Osteocyte (in vitro differentiated cells): ENCODE data around the gene KCTD3. TPM values are rescaled to one million over a fixed set of nuclear protein-coding genes. Genes with fewer than 3 reads are reported as not detected.

Source experiments
- DNase-seq: peaks from one replicate; pipeline ENCODE4 v3.0.0; 2021; ENCODE audit warnings: mixed read lengths; ENCODE audit not compliant: unreplicated experiment; ENCODE audit errors: extremely low spot score
- H3K27ac Mint-ChIP-seq: one replicate; pipeline ENCODE4 v1.8.0; 2021; ENCODE audit warnings: mild to moderate bottlenecking, mixed read lengths; ENCODE audit not compliant: unreplicated experiment
- H3K27me3 Mint-ChIP-seq: one replicate; pipeline ENCODE4 v1.8.0; 2021; ENCODE audit warnings: mixed read lengths; ENCODE audit not compliant: unreplicated experiment
- H3K36me3 Mint-ChIP-seq: one replicate; pipeline ENCODE4 v1.8.0; 2021; ENCODE audit warnings: mixed read lengths; ENCODE audit not compliant: unreplicated experiment
- H3K4me1 Mint-ChIP-seq: one replicate; pipeline ENCODE4 v1.8.0; 2021; ENCODE audit warnings: mixed read lengths; ENCODE audit not compliant: unreplicated experiment
- H3K4me3 Mint-ChIP-seq: one replicate; pipeline ENCODE4 v1.8.0; 2021; ENCODE audit warnings: mild to moderate bottlenecking, moderate library complexity, mixed read lengths; ENCODE audit not compliant: unreplicated experiment
- H3K9me3 Mint-ChIP-seq: one replicate; pipeline ENCODE4 v1.8.0; 2021; ENCODE audit warnings: mixed read lengths; ENCODE audit not compliant: unreplicated experiment
- total RNA-seq: library from RNA; stranded (reverse); gene quantifications from 2 replicates; pipeline ENCODE4 v1.2.1, GENCODE V29; 2021
- TF ChIP-seq, protein P1 (sequence below): fragments of 200-600 bp; sonication (generic); IDR thresholded peaks from 2 replicates; pipeline ENCODE4 v1.5.0; 2021; ENCODE audit warnings: antibody characterized with exemption, mild to moderate bottlenecking, moderate library complexity

KCTD3 gene
- total RNA-seq, 1 donor from 2014 or later: 32.8 TPM

GRCh38 chr1:215603319-215603718 lies 36.2 kb downstream of the KCTD3 start:
- Mint-ChIP-seq H3K27me3 (no peaks in the 10 kb centered on the region), H3K36me3 (peaks cover 19% of the 10 kb centered on the region), H3K4me3 (no peak overlapping the region), H3K4me1 (peaks cover 17% of the 10 kb centered on the region), H3K9me3 (no peaks in the 10 kb centered on the region), H3K27ac (peak overlapping the region; percentile 2)
- TF ChIP-seq, protein P1, sequence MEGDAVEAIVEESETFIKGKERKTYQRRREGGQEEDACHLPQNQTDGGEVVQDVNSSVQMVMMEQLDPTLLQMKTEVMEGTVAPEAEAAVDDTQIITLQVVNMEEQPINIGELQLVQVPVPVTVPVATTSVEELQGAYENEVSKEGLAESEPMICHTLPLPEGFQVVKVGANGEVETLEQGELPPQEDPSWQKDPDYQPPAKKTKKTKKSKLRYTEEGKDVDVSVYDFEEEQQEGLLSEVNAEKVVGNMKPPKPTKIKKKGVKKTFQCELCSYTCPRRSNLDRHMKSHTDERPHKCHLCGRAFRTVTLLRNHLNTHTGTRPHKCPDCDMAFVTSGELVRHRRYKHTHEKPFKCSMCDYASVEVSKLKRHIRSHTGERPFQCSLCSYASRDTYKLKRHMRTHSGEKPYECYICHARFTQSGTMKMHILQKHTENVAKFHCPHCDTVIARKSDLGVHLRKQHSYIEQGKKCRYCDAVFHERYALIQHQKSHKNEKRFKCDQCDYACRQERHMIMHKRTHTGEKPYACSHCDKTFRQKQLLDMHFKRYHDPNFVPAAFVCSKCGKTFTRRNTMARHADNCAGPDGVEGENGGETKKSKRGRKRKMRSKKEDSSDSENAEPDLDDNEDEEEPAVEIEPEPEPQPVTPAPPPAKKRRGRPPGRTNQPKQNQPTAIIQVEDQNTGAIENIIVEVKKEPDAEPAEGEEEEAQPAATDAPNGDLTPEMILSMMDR: no peak
- no peak for DNase-seq

DNA sequence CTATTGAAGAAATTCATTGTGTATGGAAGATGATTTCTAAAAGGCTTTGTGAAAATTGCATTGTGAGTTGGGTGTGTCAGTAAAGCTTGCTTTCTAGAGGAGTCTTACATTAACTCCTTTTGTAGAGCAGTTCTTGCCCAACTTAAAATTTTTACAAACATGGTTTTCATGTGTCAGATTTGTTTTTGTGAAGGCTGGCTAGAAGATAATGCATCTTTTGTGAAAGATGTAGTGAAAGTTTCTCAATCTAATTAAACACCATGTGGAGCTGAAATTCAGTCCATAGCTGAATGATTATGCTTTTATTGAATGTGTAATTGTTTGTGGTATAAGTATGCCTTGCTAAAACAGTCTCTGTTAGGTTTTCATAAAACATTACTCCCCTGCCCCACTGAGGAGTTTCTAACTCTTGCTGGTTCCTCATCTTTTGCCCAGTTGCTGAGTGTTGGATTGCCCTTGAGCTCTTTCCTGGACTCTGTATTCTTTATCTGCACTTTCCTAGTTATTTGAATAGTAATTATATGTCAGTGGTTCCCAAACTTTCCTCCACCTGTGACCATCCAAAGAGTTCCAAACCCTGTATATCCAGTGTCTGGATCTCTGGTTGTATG lies 38.0 kb downstream of the KCTD3 start:
- TF ChIP-seq, protein P1: no peak
- no peaks in the 10 kb centered on the region for H3K9me3 Mint-ChIP-seq
- no peaks in the 10 kb centered on the region for H3K27me3 Mint-ChIP-seq
- peaks cover 11% of the 10 kb centered on the region for H3K4me1 Mint-ChIP-seq
- no peak overlapping the region for H3K4me3 Mint-ChIP-seq
- no peak overlapping the region for H3K27ac Mint-ChIP-seq
- no peak for DNase-seq
- H3K36me3 Mint-ChIP-seq: peaks cover 23% of the 10 kb centered on the region

DNA sequence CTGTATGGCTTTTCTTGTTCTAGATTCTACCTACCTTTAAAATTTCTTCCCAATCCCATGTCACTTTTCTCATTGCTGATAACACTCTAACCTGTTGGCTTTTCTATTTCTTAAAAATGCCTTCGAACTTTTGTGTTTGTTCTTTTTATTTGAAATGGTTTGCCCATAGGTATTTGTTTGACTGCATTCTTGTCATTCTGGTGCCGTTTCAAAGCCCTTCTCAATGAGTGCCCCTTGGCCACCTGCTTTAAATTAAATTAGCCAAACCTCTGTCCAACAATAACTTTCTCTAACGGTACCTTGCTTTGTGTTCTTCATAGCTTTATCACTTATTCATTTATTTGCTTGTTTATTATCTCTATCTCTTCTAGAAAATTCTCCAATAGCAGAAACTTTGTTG lies 38.9 kb downstream of the KCTD3 start:
- peaks cover 11% of the 10 kb centered on the region for H3K4me1 Mint-ChIP-seq
- H3K4me3 Mint-ChIP-seq: no peak overlapping the region
- no peak for DNase-seq
- no peak overlapping the region for H3K27ac Mint-ChIP-seq
- H3K36me3 Mint-ChIP-seq: peaks cover 25% of the 10 kb centered on the region
- no peaks in the 10 kb centered on the region for H3K27me3 Mint-ChIP-seq
- no peaks in the 10 kb centered on the region for H3K9me3 Mint-ChIP-seq
- TF ChIP-seq, protein P1: no peak

DNA sequence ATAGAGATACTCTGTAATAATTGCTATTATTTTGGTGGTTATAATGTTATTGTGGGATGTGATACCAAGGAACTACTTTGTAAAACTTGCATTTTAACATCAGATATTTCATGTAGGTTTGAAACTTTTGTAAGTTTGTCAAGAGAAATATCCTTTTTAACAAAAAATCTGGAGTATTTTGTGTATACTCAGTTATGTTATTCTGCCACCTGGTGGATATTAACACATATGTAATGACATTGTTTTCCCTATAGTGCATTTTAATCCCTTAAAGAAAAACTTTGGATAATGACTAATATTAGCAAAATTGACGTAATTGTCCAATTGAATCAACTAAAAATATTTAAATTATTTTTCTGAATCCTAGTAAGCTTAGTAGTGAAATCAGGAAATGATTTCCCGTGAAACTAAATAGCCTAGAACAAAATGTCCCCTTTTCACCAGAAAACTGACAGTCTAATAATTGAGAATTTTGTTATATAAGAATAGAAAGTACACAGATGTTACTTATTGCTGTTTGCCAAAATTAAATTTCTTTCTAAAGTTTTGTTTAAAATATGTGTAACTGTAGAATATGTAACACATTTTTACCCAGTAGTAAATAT lies 39.6 kb downstream of the KCTD3 start:
- Mint-ChIP-seq H3K4me3 (no peak overlapping the region), H3K4me1 (peaks cover 11% of the 10 kb centered on the region), H3K9me3 (no peaks in the 10 kb centered on the region), H3K27ac (no peak overlapping the region), H3K27me3 (no peaks in the 10 kb centered on the region), H3K36me3 (peaks cover 20% of the 10 kb centered on the region)
- DNase-seq: no peak
- TF ChIP-seq, protein P1: peak; percentile 63

DNA sequence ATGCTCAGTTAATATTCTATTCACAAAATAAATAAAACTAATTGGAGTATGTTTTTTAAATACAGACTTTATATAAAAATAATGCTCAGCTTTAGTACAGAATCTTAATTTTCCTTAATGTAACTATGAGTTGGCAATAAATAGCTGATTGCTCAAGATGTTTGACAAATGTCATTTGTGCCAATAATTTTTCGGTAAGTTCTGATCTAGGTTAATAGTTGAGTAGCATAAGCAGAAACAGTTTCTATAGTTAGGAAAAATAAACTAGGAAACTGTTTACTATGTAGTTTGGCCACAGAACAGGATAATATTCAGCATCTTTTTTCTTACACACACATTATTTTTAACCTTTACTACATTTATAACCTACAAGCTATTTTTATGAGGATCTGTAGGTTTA lies 40.3 kb downstream of the KCTD3 start:
- no peaks in the 10 kb centered on the region for H3K9me3 Mint-ChIP-seq
- H3K36me3 Mint-ChIP-seq: peaks cover 20% of the 10 kb centered on the region
- no peak overlapping the region for H3K4me3 Mint-ChIP-seq
- H3K27ac Mint-ChIP-seq: no peak overlapping the region
- DNase-seq: no peak
- H3K27me3 Mint-ChIP-seq: no peaks in the 10 kb centered on the region
- TF ChIP-seq, protein P1: no peak
- H3K4me1 Mint-ChIP-seq: peaks cover 13% of the 10 kb centered on the region
